ENCODE results near the gene CNTNAP2. TPM values are rescaled to one million over a fixed set of nuclear protein-coding genes. Genes with fewer than 3 reads are reported as not detected.

Gene CNTNAP2
- total RNA-seq, 2 donors from 2014 or later, result 4.4 to 8.5 TPM

DNA sequence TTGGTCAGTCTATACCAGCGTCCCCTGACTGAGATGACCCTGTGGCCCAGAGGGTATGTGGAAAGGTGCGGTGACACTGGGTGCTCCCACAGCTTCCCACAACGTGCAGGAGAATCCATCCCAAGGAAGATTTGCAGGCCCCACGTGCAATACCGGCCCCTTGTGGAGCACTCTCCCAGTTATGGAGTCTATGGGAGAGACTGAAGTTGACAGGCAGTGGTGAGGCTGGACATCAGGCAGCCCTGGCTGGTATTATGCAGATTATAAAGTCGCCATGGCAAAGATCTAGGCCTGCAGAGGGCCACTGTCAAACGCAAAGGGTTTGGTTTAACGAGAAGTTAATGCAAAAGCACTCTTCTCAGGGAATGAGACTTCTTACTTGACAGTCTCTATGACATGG is 2039.2 kb downstream of the CNTNAP2 start:
- H3K9me3 ChIP-seq, result no peaks in the 10 kb centered on the region
- no peak overlapping the region for H3K9ac ChIP-seq (ENCODE audit: low read depth in 2 of 2, low read length in 2 of 2)
- intact Hi-C loops (cut with DNase I), result no loop called here
- H3K27me3 ChIP-seq, result no peaks in the 10 kb centered on the region
- H3K36me3 ChIP-seq, result no peaks in the 10 kb centered on the region
- no peak for TF ChIP-seq CTCF (IDR thresholded peaks at IDR 0.05)
- no peaks in the 10 kb centered on the region for H3K4me1 ChIP-seq
- DNase-seq, result no peak
- no peak overlapping the region for H3K4me3 ChIP-seq
- no peak overlapping the region for H3K27ac ChIP-seq

- no peak for TF ChIP-seq CTCF (IDR thresholded peaks at IDR 0.05)
- no peaks in the 10 kb centered on the region for H3K4me1 ChIP-seq
- no peaks in the 10 kb centered on the region for H3K27me3 ChIP-seq
- H3K9ac ChIP-seq (ENCODE audit: low read depth in 2 of 2, low read length in 2 of 2), result no peak overlapping the region
- intact Hi-C loops (cut with DNase I), result no loop called here
- no peak overlapping the region for H3K4me3 ChIP-seq
- no peaks in the 10 kb centered on the region for H3K9me3 ChIP-seq
- H3K36me3 ChIP-seq, result no peaks in the 10 kb centered on the region
- DNase-seq, result no peak
- H3K27ac ChIP-seq, result no peak overlapping the region
Measured at GRCh38 chr7:148156233-148156632, 2039.6 kb downstream of the CNTNAP2 start.

DNA sequence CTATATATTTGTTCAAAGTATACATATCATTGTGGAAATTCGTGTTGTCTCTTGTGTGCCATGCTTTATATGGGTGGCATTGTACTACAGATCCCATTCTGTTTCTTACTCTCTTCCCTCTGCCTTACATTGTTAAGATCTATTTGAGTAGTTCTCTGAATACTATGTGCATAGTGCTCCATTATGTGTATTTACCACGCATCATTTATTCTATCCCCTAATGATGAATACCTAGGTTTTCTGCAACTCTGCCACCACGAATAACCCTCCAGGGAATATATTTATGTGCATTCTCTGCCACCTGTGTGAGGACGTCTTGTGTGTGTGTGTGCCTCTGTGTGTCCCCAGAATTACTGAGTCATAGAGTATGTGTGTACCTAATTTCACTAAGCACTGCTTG is 2042.7 kb downstream of the CNTNAP2 start:
- Histone ChIP-seq H3K36me3 (no peaks in the 10 kb centered on the region), H3K4me3 (no peak overlapping the region), H3K4me1 (no peaks in the 10 kb centered on the region), H3K9ac (ENCODE audit: low read depth in 2 of 2, low read length in 2 of 2) (no peak overlapping the region), H3K27me3 (no peaks in the 10 kb centered on the region), H3K9me3 (no peaks in the 10 kb centered on the region), H3K27ac (no peak overlapping the region)
- no peak for DNase-seq
- TF ChIP-seq CTCF (IDR thresholded peaks at IDR 0.05), result no peak
- intact Hi-C loops (cut with DNase I), result no loop called here

DNA sequence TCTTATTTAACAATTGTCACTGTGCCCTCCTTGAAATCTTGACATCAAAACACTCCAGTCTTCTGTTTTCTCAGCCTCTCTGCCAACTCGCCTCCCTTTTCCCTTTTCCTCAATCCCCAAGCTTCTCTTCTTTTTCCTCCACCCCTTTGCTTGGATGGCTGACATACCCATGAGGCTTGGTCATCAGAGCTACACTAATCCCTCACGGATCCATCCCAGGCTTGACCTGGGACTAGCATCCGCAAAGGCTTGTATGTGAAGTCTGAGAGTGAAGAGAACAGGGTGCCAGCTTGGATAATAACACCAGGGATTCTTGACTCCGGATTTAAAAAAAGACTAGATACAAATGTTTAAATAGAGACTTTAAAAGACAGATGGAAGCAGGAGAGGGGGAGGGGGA is 2045.2 kb downstream of the CNTNAP2 start:
- H3K36me3 ChIP-seq, result no peaks in the 10 kb centered on the region
- H3K9ac ChIP-seq (ENCODE audit: low read depth in 2 of 2, low read length in 2 of 2), result no peak overlapping the region
- DNase-seq, result no peak
- no peak overlapping the region for H3K4me3 ChIP-seq
- intact Hi-C loops (cut with DNase I), result no loop called here
- H3K27ac ChIP-seq, result no peak overlapping the region
- no peak for TF ChIP-seq CTCF (IDR thresholded peaks at IDR 0.05)
- H3K27me3 ChIP-seq, result no peaks in the 10 kb centered on the region
- H3K9me3 ChIP-seq, result no peaks in the 10 kb centered on the region
- H3K4me1 ChIP-seq, result no peaks in the 10 kb centered on the region

DNA sequence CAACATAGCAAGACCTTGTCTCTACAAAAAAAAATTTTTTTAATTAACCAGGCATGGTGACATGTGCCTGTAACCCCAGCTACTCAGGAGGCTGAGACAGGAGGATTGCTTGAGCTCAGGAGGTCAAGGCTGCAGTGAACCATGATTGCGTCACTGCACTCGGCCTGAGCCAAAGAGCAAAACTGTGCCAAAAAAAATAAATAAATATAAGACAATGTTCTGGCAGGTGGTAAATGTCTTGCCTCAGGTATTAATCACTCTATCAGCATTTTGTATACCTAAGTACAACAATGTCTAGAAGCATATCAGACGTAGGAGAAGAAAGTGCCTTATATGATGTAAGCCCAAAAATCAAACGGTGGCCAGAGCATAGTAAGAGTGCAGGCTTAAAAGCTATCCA is 2046.2 kb downstream of the CNTNAP2 start:
- intact Hi-C loops (cut with DNase I), result no loop called here
- no peak for TF ChIP-seq CTCF (IDR thresholded peaks at IDR 0.05)
- no peak overlapping the region for H3K4me3 ChIP-seq

DNA sequence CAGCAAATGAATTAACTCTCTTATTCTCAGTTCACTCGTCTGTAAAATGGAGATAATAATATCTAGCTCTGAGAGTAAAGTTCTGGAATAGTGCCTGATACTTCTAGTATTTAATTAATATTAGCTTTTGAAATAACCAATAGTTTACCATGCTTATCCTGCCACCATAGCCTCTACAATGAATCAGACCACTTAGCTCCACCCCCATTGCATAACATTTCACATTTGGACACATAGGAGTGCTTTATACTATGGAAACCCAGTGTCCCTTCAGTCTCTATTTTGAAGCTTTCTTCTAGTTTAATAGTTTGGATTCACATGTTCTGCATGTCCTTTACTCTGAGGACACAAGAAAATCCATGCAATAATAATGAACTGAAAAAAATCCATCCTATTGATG is 2046.6 kb downstream of the CNTNAP2 start:
- TF ChIP-seq CTCF (IDR thresholded peaks at IDR 0.05), result no peak
- Histone ChIP-seq H3K27ac (no peak overlapping the region), H3K4me1 (no peaks in the 10 kb centered on the region), H3K4me3 (no peak overlapping the region), H3K9ac (ENCODE audit: low read depth in 2 of 2, low read length in 2 of 2) (no peak overlapping the region), H3K27me3 (no peaks in the 10 kb centered on the region), H3K9me3 (no peaks in the 10 kb centered on the region), H3K36me3 (no peaks in the 10 kb centered on the region)
- no peak for DNase-seq
- intact Hi-C loops (cut with DNase I), result no loop called here

More for the DNA sequence above, 2046.2 kb downstream of the CNTNAP2 start:
- Histone ChIP-seq H3K9me3 (no peaks in the 10 kb centered on the region), H3K36me3 (no peaks in the 10 kb centered on the region), H3K9ac (ENCODE audit: low read depth in 2 of 2, low read length in 2 of 2) (no peak overlapping the region), H3K27ac (no peak overlapping the region), H3K4me1 (no peaks in the 10 kb centered on the region), H3K27me3 (no peaks in the 10 kb centered on the region)
- no peak for DNase-seq
